AG04449 (cell line): ENCODE data around the gene SMURF2.

Source experiments
- CTCF ChIA-PET: fragments of 350-600 bp; formaldehyde crosslinking; extraction: SDS; loops from one replicate; lab custom pipeline; 2021; ENCODE audit warnings: antibody characterized with exemption; lab: Yijun Ruan, JAX
- POLR2A ChIA-PET: fragments of 400-600, 350-600 bp; formaldehyde crosslinking; extraction: SDS; loops from one replicate; lab custom pipeline; 2020; ENCODE audit warnings: antibody characterized with exemption, inconsistent platforms; lab: Yijun Ruan, JAX
- DNase-seq: peaks from one replicate; pipeline ENCODE4 v3.0.0-alpha.2; 2010; ENCODE audit warnings: low read depth, low spot score
- H3K4me3 ChIP-seq: 2 replicates; pipeline ENCODE4 v1.5.1; 2011; ENCODE audit warnings: low read depth, mild to moderate bottlenecking, control low read depth, low read length
- TF ChIP-seq, protein P1 (sequence below): IDR thresholded peaks from one replicate; pipeline ENCODE4 v1.5.1; 2011; ENCODE audit warnings: mild to moderate bottlenecking, moderate library complexity, low read length, control low read depth, inconsistent platforms; ENCODE audit not compliant: insufficient read depth; ENCODE audit errors: missing control alignments

The SMURF2 gene

DNA sequence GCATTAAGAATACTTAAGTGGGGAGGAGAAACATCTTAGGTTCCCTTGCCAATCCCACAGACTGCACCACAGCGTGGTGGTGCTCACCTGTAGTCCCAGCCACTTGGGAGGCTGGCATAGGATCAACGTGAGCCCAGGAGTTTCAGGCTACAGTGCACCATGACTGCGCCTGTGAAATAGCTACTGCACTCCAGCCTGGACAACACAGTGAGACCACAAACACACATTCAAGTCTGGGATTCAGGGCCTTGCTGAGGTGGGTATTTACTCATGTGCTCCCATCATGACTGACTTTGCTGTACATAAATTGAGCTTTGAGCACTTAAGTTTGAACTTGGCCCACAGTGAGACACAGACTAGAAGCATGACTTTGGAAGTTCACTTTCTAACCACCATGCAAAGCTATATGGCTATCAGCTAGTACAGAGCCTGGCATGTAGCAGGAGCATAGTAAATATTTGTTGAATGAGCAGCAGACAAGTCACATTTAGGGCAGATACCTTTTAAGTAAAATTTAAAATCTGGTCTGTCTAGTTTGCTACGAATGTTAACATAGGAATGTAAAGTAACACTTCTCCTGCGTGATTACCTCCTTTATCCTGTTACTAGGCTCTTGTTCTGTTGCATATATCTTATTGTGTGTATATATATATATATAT lies 121.9 kb downstream of the SMURF2 start:
- ChIA-PET CTCF (interaction anchor here (0.8 to 1.1 kb wide), 2 partner anchors 15 to 109 kb away, joined by 3 read pairs; no protein-coding TSS in a partner anchor), POLR2A (no interaction called here)
- TF ChIP-seq, protein P1, sequence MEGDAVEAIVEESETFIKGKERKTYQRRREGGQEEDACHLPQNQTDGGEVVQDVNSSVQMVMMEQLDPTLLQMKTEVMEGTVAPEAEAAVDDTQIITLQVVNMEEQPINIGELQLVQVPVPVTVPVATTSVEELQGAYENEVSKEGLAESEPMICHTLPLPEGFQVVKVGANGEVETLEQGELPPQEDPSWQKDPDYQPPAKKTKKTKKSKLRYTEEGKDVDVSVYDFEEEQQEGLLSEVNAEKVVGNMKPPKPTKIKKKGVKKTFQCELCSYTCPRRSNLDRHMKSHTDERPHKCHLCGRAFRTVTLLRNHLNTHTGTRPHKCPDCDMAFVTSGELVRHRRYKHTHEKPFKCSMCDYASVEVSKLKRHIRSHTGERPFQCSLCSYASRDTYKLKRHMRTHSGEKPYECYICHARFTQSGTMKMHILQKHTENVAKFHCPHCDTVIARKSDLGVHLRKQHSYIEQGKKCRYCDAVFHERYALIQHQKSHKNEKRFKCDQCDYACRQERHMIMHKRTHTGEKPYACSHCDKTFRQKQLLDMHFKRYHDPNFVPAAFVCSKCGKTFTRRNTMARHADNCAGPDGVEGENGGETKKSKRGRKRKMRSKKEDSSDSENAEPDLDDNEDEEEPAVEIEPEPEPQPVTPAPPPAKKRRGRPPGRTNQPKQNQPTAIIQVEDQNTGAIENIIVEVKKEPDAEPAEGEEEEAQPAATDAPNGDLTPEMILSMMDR, result no peak
- no peak for DNase-seq
- H3K4me3 ChIP-seq, result no peak overlapping the region

GRCh38 chr17:64538508-64539130 lies 123.5 kb downstream of the SMURF2 start:
- POLR2A ChIA-PET, result no interaction called here
- CTCF ChIA-PET, result interaction anchor here (0.7 to 1.7 kb wide), 3 partner anchors 10 to 111 kb away, joined by 3 read pairs; no protein-coding TSS in a partner anchor
- H3K4me3 ChIP-seq, result no peak overlapping the region
- TF ChIP-seq, protein P1, result no peak
- DNase-seq, result no peak

GRCh38 chr17:64537488-64537887 lies 124.6 kb downstream of the SMURF2 start:
- no peak for DNase-seq
- POLR2A ChIA-PET, result no interaction called here
- no peak overlapping the region for H3K4me3 ChIP-seq
- TF ChIP-seq, protein P1, result no peak
- CTCF ChIA-PET, result interaction anchor here (0.8 to 1.2 kb wide), 3 partner anchors 10 to 237 kb away, joined by 3 read pairs; no protein-coding TSS in a partner anchor

- TF ChIP-seq, protein P1, result no peak
- POLR2A ChIA-PET, result no interaction called here
- no peak for DNase-seq
- H3K4me3 ChIP-seq, result no peak overlapping the region
- CTCF ChIA-PET, result interaction anchor here (1.2 kb wide), 1 partner anchor 117 kb away, joined by 3 read pairs; no protein-coding TSS in a partner anchor
These were observed 125.2 kb downstream of the SMURF2 start for GRCh38 chr17:64536913-64537312.

- DNase-seq, result no peak
- TF ChIP-seq, protein P1, result no peak
- ChIA-PET CTCF (interaction anchor here (1.1 to 2.4 kb wide), 2 partner anchors 10 to 115 kb away, joined by 3 to 11 read pairs; no protein-coding TSS in a partner anchor), POLR2A (no interaction called here)
- no peak overlapping the region for H3K4me3 ChIP-seq
These were observed 126.8 kb downstream of the SMURF2 start for GRCh38 chr17:64535357-64535756.

DNA sequence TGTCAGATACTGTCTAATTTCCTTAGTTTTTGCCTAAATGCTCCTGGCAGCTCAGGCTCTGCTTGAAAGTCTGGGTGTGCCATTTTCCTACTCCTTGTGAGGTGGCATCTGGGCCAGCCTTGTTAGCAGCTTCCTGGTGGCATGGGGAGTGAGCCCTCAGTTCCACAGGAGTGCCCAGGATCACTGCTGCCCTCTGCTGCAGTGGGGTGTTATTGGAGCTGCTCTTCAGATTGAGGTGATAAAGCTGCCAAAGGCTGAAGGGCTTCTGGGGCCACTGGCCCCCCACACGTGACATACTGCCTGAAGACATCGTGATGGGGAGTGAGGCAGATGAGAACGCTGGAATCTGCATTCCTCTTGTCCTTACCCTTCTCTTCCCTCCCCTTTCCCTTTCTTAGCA lies 127.9 kb downstream of the SMURF2 start:
- POLR2A ChIA-PET, result interaction anchor here (1.8 kb wide), 1 partner anchor 28 kb away, joined by 5 read pairs; the partner anchor contains the start of genes CEP95 and DDX5
- CTCF ChIA-PET, result interaction anchor here (0.9 to 2.4 kb wide), 8 partner anchors 9 to 118 kb away, joined by 3 to 11 read pairs (median 3); no protein-coding TSS in a partner anchor
- TF ChIP-seq, protein P1, result no peak
- H3K4me3 ChIP-seq, result no peak overlapping the region
- DNase-seq, result no peak
